Panc1 (cell line): ENCODE data around the gene ERMP1. TPM values are rescaled to one million over a fixed set of nuclear protein-coding genes. Genes with fewer than 3 reads are reported as not detected.

Experiments
- ATAC-seq: fragments of 200-7000 bp; cut with Tn5 transposase; 2 replicates; pipeline ENCODE4 v1.9.1; 2020; ENCODE audit warnings: mild to moderate bottlenecking, moderate library complexity
- BruUV-seq: library from RNA; stranded (reverse); fragments of 400-500 nt; replicated peaks from 2 replicates; lab custom pipeline; 2021; lab: Mats Ljungman, UMichigan
- CTCF ChIA-PET: fragments of 300-600 bp; sonication (Branson Sonifier 250); formaldehyde crosslinking; loops from one replicate; lab custom pipeline; 2022; ENCODE audit warnings: antibody characterized with exemption; lab: Charles Lee
- POLR2A ChIA-PET: fragments of 300-600 bp; sonication (Branson Sonifier 250); formaldehyde crosslinking; loops from one replicate; lab custom pipeline; 2022; ENCODE audit warnings: antibody characterized with exemption; lab: Charles Lee
- DNase-seq: peaks from one replicate; pipeline ENCODE4 v3.0.0-alpha.2; 2010; ENCODE audit warnings: low read depth, low spot score
- H3K27ac ChIP-seq: 2 replicates; pipeline ENCODE4 v1.5.1; 2011; ENCODE audit warnings: mild to moderate bottlenecking, low read length, inconsistent platforms
- H3K27me3 ChIP-seq: fragments of 200-500 bp; sonication (Bioruptor generic); 2 replicates; pipeline ENCODE4 v1.6.0; 2014; ENCODE audit warnings: low read length, inconsistent platforms; ENCODE audit not compliant: control insufficient read depth, insufficient read depth
- H3K36me3 ChIP-seq: fragments of 200-500 bp; sonication (Bioruptor generic); 2 replicates; pipeline ENCODE4 v1.5.1; 2014; ENCODE audit warnings: inconsistent platforms, mild to moderate bottlenecking, low read length, moderate library complexity; ENCODE audit not compliant: control insufficient read depth, insufficient read depth
- H3K4me1 ChIP-seq: 2 replicates; pipeline ENCODE4 v1.5.1; 2011; ENCODE audit warnings: inconsistent platforms, mild to moderate bottlenecking, low read length, moderate library complexity; ENCODE audit not compliant: control insufficient read depth, insufficient read depth
- H3K4me3 ChIP-seq, 2 experiments: 2 replicates each; pipeline ENCODE4 v1.5.1; 2011 to 2012; ENCODE audit warnings: low read depth in 2 of 2, low read length in 2 of 2, mild to moderate bottlenecking in 2 of 2, inconsistent platforms in 1 of 2, moderate library complexity in 1 of 2
- H3K9me3 ChIP-seq: fragments of 200-500 bp; sonication (Bioruptor generic); 2 replicates; pipeline ENCODE4 v1.5.1; 2014; ENCODE audit warnings: low read depth, mild to moderate bottlenecking, inconsistent platforms, low read length, moderate library complexity; ENCODE audit not compliant: control insufficient read depth, insufficient read depth
- POLR2AphosphoS5 ChIP-seq: IDR thresholded peaks from 2 replicates; pipeline ENCODE4 v1.6.1; 2012; ENCODE audit warnings: mild to moderate bottlenecking, low read depth, low read length, moderate library complexity
- REST ChIP-seq, 2 experiments: IDR thresholded peaks; 2 replicates each; pipeline ENCODE4 v1.6.1; 2011 to 2012; ENCODE audit warnings: low read depth in 2 of 2, control low read depth in 1 of 2, low read length in 1 of 2, mild to moderate bottlenecking in 1 of 2, moderate library complexity in 1 of 2; ENCODE audit not compliant: insufficient read depth in 1 of 2
- SIN3A ChIP-seq: IDR thresholded peaks from 2 replicates; pipeline ENCODE4 v1.6.1; 2012; ENCODE audit warnings: low read depth, mild to moderate bottlenecking, low read length, moderate library complexity, borderline replicate concordance; ENCODE audit not compliant: insufficient read depth
- TCF7L2 ChIP-seq: IDR thresholded peaks from 2 replicates; pipeline ENCODE4 v1.6.1; 2011; ENCODE audit warnings: mild to moderate bottlenecking, low read depth, low read length, inconsistent platforms
- in situ Hi-C: cut with HindIII; loops from 2 replicates; pipeline ENCODE4 v1.10.0; 2016; ENCODE audit warnings: low sequenced_read_pairs, low pct_unique_long_range_greater_than_20kb
- intact Hi-C: fragments of 100-400 bp; cut with micrococcal nuclease; formaldehyde crosslinking; loops from one replicate; pipeline ENCODE4 v1.10.0; 2022; ENCODE audit not compliant: unreplicated experiment
- total RNA-seq: library from RNA; stranded (reverse); gene quantifications from one replicate; pipeline ENCODE4 v1.2.1, GENCODE V29; 2021; ENCODE audit not compliant: unreplicated experiment
- TF ChIP-seq, protein P1 (sequence below): fragments of 450-650 bp; IDR thresholded peaks from 2 replicates; pipeline ENCODE4 v1.5.1; 2017; ENCODE audit warnings: mild to moderate bottlenecking

Gene ERMP1
- total RNA-seq, 1 experiment from 2014 or later = 38.4 TPM

- no peak for DNase-seq
- H3K27me3 ChIP-seq = no peaks in the 10 kb centered on the region
- POLR2A ChIA-PET = no interaction called here
- intact Hi-C loops = no loop called here
- H3K36me3 ChIP-seq = no peaks in the 10 kb centered on the region; the same call in 1 of the 2 replicates
- TF ChIP-seq POLR2AphosphoS5 = no peak
- TF ChIP-seq, protein P1, sequence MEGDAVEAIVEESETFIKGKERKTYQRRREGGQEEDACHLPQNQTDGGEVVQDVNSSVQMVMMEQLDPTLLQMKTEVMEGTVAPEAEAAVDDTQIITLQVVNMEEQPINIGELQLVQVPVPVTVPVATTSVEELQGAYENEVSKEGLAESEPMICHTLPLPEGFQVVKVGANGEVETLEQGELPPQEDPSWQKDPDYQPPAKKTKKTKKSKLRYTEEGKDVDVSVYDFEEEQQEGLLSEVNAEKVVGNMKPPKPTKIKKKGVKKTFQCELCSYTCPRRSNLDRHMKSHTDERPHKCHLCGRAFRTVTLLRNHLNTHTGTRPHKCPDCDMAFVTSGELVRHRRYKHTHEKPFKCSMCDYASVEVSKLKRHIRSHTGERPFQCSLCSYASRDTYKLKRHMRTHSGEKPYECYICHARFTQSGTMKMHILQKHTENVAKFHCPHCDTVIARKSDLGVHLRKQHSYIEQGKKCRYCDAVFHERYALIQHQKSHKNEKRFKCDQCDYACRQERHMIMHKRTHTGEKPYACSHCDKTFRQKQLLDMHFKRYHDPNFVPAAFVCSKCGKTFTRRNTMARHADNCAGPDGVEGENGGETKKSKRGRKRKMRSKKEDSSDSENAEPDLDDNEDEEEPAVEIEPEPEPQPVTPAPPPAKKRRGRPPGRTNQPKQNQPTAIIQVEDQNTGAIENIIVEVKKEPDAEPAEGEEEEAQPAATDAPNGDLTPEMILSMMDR = no peak
- no peak for TF ChIP-seq REST (IDR thresholded peaks at IDR 0.05; ENCODE audit: insufficient read depth in 1 of 2, low read depth in 2 of 2, low read length in 1 of 2)
- no peak for TF ChIP-seq SIN3A
- TF ChIP-seq TCF7L2 = no peak
- in situ Hi-C loops = no loop called here
- no peak overlapping the region for H3K4me3 ChIP-seq
- no peak for ATAC-seq
- no peaks in the 10 kb centered on the region for H3K9me3 ChIP-seq
- no peaks in the 10 kb centered on the region for H3K4me1 ChIP-seq
- CTCF ChIA-PET = no interaction called here
- BruUV-seq = no TSS peak
- no peak overlapping the region for H3K27ac ChIP-seq
Observed at GRCh38 chr9:5811751-5812150, 21.2 kb downstream of the ERMP1 start.

DNA sequence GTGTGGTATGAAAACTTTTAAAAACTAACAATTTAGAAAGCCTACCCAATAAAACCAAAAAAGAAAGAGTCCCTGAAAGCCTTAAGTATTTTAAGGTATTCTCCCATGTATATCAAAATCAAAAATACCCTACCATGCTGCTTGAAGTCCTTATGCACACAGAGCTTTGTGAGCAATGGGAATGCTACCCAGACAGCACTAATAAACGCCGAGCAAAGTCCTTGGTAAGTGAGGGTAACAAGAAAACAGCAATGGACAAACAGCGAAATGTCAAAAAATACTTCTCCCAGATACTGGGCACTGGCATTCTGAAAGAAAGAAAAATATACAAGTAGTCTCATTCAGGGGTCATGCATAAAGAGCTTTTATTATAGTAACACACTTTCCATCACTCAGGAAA lies 27.4 kb downstream of the ERMP1 start:
- in situ Hi-C loops (no loop called here), intact Hi-C loops (no loop called here)
- TF ChIP-seq, protein P1 = no peak
- TF ChIP-seq TCF7L2 = no peak
- TF ChIP-seq SIN3A = no peak
- TF ChIP-seq REST (IDR thresholded peaks at IDR 0.05; ENCODE audit: insufficient read depth in 1 of 2, low read depth in 2 of 2, low read length in 1 of 2) = no peak
- no peak for TF ChIP-seq POLR2AphosphoS5
- Histone ChIP-seq H3K27ac (no peak overlapping the region), H3K4me3 (no peak overlapping the region), H3K4me1 (no peaks in the 10 kb centered on the region; the same call in 1 of the 2 replicates), H3K27me3 (no peaks in the 10 kb centered on the region), H3K36me3 (no peaks in the 10 kb centered on the region; the same call in 1 of the 2 replicates), H3K9me3 (no peaks in the 10 kb centered on the region)
- ATAC-seq (no peak), DNase-seq (no peak)
- POLR2A ChIA-PET = no interaction called here
- CTCF ChIA-PET = no interaction called here
- BruUV-seq = no TSS peak
